Cardiac muscle cell (in vitro differentiated cells and primary cell): ENCODE results near the gene TAS1R3. TPM values are rescaled to one million over a fixed set of nuclear protein-coding genes. Genes with fewer than 3 reads are reported as not detected.

Experiments
- DNase-seq, 2 donors: peaks; one replicate each; pipeline versions ENCODE4 v3.0.0 to v3.0.0-alpha.2; 2010 to 2017; ENCODE audit warnings: low read depth in 1 of 2, low spot score in 1 of 2
- H3K27ac ChIP-seq: fragments of 200-600 bp; sonication (generic); 2 replicates; pipeline ENCODE4 v1.5.1; 2016
- H3K27me3 ChIP-seq: fragments of 200-600 bp; sonication (generic); 2 replicates; pipeline ENCODE4 v1.6.0; 2016; ENCODE audit warnings: control low read depth
- H3K36me3 ChIP-seq: fragments of 200-600 bp; sonication (generic); 2 replicates; pipeline ENCODE4 v1.5.1; 2016; ENCODE audit warnings: control low read depth
- H3K4me1 ChIP-seq: fragments of 200-600 bp; sonication (generic); 2 replicates; pipeline ENCODE4 v1.8.1; 2017; ENCODE audit warnings: low read depth, mild to moderate bottlenecking, mixed run types
- H3K4me3 ChIP-seq: fragments of 200-600 bp; sonication (generic); 2 replicates; pipeline ENCODE4 v1.5.1; 2016; ENCODE audit warnings: mild to moderate bottlenecking
- H3K9me3 ChIP-seq: fragments of 200-600 bp; sonication (generic); 2 replicates; pipeline ENCODE4 v1.5.1; 2017; ENCODE audit warnings: low read depth, mild to moderate bottlenecking, control low read depth
- CTCF ChIP-seq: IDR thresholded peaks from 2 replicates; pipeline ENCODE4 v1.5.1; 2012; ENCODE audit warnings: low read depth, mild to moderate bottlenecking, low read length
- polyA plus RNA-seq: library from polyadenylated mRNA; unstranded; fragments of >200 nt; fragmentation: Nextera tagmentation; extraction: Ambion mirVana; gene quantifications from 2 replicates; pipeline ENCODE4 v1.2.1, GENCODE V29; 2016
- total RNA-seq: library from RNA; depleted of rRNA; stranded (reverse); fragments of >200 nt; gene quantifications from 2 replicates; pipeline ENCODE4 v1.2.3, GENCODE V29; 2016

The TAS1R3 gene
- total and polyA plus RNA-seq, 2 experiments from 2014 or later = 0.32 to 1.1 TPM

- H3K4me3 ChIP-seq = no peak overlapping the region
- DNase-seq = no peak
- TF ChIP-seq CTCF = no peak
- peaks cover 12% of the 10 kb centered on the region for H3K4me1 ChIP-seq
- no peaks in the 10 kb centered on the region for H3K9me3 ChIP-seq
- H3K27me3 ChIP-seq = peaks cover 12% of the 10 kb centered on the region
- H3K27ac ChIP-seq = no peak overlapping the region
- H3K36me3 ChIP-seq = no peaks in the 10 kb centered on the region
Observed at GRCh38 chr1:1352786-1353388, 21.8 kb downstream of the TAS1R3 start.

DNA sequence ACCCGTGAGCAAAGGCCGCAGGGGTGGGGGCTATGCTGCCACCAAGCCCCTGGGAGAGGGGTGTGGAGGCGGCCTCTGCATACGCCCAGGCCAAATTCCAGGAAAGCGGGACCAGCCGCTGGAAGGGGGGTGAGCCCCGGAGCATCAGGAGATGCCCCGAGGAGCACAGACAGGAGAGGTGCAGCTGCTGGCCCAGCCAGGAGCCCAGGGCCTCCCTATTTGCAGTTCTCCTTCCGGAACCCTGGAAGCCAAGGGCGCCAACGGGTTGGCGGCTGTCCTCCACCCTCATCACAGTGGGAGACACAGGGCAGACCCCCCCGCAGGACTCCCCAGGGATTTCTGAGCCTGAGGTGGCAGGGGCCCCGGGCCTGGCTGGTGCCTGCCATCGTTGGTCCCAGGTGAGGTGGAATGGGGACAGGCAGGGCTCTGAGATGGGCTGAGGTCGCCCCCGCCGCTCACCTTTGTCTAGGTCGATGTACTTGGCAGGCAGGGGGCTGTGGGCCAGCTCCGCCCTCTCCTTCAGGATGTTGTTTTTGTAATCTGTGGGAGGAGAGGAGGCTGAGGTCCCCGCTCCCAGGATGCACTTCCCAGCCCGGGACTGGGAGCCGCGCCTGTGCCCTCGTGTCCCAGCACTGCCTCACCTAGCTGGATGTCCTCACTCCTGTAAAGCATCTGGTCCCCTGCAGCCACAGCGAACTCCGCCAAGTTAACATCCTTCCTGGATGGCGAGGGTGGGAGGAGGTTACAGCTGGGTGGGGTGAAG is 22.5 kb downstream of the TAS1R3 start:
- Histone ChIP-seq H3K4me1 (peaks cover 19% of the 10 kb centered on the region), H3K9me3 (no peaks in the 10 kb centered on the region), H3K27ac (no peak overlapping the region), H3K4me3 (no peak overlapping the region), H3K36me3 (no peaks in the 10 kb centered on the region), H3K27me3 (peaks cover 12% of the 10 kb centered on the region)
- no peak for DNase-seq
- TF ChIP-seq CTCF = no peak

DNA sequence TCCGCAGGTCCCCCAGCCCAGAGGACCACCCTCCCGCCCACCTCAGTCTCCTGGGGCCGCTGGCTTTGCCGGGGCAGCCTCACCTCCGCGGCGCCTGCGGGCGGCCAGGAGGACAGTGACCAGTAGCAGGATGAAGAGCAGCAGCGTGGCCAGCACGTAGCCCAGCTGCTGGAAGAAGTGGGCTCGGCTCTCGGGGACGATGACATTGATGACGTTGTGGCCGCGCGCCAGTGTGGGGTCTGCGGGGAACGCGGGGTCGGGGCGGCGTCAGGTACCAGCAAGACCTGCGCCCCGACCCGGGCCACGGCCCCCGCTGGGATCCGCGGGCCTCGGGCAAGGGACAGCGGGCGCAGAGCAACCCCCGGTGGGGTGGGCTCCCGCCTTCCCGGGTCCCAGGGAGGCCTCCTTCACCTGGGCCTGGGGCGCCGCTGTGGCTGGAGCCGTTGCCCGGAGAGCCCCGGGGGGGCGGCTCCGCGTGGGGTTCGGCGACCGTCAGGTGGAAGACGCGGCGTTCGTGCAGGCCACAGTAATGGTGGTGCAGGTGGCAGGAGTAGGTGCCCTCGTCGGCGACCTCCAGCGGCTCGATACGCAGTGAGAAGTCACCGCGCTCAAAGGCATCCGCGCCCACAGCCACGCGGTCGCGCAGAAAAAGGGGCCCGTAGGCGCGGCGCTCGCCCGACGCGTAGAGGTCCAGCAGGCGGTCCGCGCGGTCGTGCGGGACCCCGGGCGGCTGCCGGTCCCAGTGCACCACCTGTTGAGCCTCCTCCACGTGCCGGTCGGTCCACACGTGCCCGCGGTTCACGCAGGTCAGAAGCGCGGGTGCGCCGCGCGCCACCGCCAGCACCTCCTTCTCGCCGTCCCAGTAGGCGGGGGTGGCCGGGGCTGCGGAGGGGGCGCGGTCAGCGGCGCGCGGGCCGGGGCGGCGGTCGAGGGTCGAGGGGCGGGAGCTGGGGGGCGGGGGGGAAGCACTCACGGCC is 23.5 kb downstream of the TAS1R3 start:
- DNase-seq = no peak
- peaks cover 25% of the 10 kb centered on the region for H3K4me1 ChIP-seq
- peak overlapping the region; percentile 7 for H3K4me3 ChIP-seq
- no peak for TF ChIP-seq CTCF
- H3K27me3 ChIP-seq = peaks cover 12% of the 10 kb centered on the region
- H3K9me3 ChIP-seq = no peaks in the 10 kb centered on the region
- no peak overlapping the region for H3K27ac ChIP-seq
- no peaks in the 10 kb centered on the region for H3K36me3 ChIP-seq

DNA sequence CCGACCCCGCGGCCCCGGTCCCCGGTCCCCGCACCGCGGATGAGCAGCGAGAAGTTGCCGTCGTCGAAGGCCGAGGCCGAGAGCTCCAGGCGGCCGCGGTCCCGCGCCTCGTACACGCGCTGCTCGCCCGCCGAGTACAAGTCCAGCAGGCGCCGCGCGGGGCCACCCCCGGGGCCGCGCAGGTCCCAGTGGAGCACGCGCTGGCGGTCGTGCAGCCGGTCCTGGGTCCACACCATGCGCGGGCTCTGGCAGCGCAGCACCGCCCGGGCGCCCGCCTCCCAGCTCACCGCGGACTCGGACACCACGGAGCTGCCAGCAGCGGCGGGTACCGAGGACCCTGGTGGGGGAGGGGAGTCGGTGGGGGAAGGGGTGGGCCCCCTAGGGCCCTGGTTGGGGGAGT is 24.3 kb downstream of the TAS1R3 start:
- Histone ChIP-seq H3K9me3 (no peaks in the 10 kb centered on the region), H3K36me3 (no peaks in the 10 kb centered on the region), H3K4me3 (peak overlapping the region; percentile 7), H3K27ac (no peak overlapping the region), H3K27me3 (peaks cover 12% of the 10 kb centered on the region), H3K4me1 (peaks cover 34% of the 10 kb centered on the region)
- TF ChIP-seq CTCF = no peak
- peak; percentile 28 to 50 for DNase-seq

DNA sequence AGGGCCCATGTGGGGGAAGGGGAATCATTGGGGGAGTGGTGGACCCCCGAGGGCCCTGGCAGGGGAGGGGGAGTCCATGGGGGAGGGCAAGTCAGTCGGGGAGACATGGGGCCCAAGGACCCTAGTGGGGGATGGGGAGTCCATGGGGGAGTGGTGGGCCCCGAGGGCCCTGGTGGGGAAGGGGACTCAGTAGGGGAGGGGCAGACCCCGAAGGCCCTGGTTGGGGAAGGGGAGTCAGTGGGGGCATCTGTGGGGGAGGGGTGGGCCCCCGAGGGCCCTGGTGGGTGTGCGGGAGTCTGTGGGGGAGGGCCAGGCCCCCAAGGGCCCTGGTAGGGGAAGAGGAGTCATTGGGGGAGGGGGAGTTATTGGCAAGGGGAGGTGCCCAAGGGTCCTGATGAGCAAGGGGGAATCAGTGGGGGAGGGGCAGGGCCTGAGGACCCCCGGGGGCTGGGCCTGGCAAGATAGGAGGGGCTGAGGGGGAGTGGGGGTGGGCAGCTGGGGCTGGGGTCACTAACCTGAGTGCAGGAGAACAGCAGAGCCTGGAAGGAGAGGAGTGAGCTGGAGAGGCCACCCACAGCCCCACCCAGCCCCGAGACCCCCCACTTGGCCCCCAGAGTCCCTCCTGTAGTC is 25.2 kb downstream of the TAS1R3 start:
- no peaks in the 10 kb centered on the region for H3K9me3 ChIP-seq
- TF ChIP-seq CTCF = no peak
- no peaks in the 10 kb centered on the region for H3K36me3 ChIP-seq
- H3K27ac ChIP-seq = no peak overlapping the region
- DNase-seq = no peak
- peaks cover 12% of the 10 kb centered on the region for H3K27me3 ChIP-seq
- H3K4me3 ChIP-seq = no peak overlapping the region
- peaks cover 40% of the 10 kb centered on the region for H3K4me1 ChIP-seq
